Fibroblast of skin of back (primary cell): Measurements from ENCODE around the gene LKAAEAR1.

ENCODE experiments used
- DNase-seq: peaks from one replicate; pipeline ENCODE4 v3.0.0-alpha.2; 2013

Gene LKAAEAR1

DNA sequence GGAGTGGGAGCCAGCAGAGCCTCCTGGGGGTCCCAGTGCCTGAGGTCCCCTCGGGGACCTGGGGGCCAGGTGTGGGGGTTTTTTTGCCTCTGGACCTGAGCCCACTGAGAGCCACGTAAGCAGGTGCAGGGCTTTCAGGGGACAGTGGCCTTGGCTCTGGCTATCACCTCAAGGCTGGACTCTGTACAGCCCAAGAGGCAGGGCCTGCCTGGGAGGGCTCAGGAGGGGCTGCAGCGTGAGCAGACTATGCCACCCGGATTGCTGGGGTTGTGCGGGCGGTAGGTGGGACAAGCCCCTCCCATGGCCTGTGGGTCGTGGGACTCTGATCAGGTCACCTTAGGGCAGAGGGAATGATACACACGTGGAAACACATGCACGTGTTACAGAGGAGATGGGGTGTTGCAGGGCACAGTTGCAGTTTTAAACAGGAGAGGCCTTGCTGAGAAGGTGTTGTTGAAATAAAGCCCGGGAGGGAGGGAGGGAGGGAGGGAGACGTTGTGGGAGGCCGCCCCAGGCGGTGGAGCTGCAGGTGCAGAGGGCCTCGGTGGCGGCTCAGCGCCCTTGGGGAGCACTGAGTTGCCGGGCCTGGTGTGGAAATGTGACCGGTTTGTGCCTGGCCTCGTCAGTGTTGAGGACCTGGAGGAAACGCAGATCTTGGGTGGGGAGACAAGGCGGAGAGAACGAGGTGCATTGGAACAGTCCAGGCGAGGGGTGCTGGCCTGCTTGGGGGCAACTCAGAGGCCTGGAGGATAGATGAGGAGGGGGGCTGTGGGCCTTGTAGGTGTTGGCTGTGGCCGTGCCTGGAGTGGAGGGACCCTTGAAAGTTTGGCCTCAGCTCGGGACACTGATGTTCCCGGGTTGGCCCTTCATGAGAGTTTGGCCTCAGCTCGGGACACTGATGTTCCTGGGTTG lies 18.9 kb downstream of the LKAAEAR1 start:
- no peak for DNase-seq

DNA sequence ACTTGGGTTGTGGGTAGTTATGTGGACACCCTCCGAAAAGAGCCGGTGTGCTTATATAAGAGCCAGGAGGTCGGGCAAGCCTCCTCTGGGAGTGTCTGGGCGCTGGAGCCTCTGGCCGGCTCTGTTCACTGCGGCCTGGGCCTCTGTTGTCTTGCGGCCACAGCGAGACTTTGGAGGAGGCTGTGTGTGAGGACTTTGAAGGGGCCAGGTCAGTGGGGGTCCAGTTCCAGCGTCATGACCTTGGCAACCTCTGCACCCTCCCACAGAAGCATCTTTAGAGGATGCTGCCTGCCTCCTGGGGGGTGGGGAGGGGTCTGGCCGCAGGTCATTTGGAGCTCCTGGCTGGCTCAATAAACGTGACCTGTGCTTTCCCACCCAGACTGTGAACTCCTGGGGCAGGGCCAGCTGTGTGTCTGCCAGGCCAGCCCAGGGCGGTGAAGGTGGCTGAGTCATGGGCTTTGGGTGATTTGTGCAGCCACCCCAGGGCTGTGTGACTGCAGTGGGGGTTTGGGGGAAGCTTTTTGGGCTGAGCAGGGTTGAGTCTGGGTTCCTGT lies 20.0 kb downstream of the LKAAEAR1 start:
- DNase-seq, result peak; percentile 39

DNA sequence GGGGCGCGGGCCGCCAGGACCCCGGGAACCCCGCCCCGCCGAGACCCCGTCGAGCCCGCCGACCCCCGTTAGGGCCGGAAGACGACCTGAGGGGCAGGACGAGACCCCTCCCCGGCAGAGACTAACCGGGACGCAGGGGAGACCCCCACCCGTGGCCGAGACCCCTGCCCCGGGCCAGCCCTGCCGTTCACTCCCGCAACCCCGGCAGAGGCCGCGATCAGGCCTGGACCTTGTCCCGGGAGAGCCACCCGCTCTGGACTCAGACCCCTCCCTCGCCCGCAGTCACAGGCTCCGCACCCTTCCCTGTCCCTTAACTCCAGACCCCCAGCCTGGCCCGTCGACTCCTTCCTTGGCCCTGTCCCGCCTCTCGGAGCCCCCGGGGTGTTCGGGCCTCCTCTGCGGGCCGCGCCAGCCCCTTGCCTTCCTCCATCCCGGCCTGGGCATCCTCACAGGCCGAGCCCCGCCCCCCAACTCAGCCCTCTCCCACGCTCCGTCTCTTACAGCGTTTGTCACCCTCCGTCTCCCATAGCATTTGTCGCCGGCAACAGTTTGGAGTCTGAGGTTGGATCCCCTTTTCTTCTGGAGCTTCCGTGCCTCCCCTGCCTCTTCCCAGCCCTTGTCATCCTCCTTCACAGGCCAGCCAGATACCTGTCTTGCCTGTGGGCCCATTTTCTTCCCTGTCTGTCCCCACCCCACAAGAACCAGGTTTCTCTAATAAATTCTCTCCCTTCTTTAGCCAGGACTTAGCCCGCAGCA lies 20.6 kb downstream of the LKAAEAR1 start:
- DNase-seq, result no peak

DNA sequence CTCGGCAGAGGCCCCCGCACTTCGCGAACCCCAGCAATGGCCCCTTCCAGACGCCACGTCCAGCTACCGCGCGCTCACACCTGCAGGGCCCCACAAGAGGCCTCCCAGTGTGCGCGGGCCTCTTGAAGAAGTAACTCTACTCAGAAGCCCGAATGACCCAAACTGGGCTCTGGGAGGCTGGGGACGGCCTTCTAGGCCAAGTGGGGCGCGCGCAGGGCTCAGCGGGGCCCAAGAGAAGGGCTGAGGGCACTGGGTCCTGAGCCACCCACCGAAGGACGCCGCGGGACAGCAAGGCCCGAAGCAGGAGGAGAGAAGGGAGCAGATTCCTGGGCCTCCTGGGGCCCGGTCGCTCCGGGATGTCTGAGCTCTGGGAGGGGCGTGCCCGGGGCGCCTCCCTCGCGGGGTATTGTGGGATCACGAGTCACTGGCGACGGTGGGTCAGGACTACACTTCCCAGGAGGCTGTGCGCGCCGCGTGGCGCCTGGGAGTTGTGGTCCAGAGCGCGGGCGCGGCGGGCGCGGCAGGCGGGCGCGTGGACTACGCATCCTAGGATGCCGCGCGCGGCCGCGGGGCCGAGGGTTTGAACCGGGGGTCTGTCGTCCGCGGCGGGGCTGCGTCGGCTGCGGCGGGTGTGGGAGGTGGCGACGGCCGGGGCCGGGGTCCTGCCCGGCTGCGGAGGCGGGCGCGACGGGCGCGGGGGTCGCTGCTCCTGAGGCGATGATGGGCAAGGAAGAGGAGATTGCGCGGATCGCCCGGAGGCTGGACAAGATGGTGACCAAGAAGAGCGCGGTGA lies 21.4 kb downstream of the LKAAEAR1 start, which contains the start of gene TCEA2:
Gene TCEA2, plus strand, starts transcription at position 603 of the 793 bp plus-strand sequence. Its CDS starts 115 bp downstream, at position 718.
- DNase-seq, result peak; percentile 96

DNA sequence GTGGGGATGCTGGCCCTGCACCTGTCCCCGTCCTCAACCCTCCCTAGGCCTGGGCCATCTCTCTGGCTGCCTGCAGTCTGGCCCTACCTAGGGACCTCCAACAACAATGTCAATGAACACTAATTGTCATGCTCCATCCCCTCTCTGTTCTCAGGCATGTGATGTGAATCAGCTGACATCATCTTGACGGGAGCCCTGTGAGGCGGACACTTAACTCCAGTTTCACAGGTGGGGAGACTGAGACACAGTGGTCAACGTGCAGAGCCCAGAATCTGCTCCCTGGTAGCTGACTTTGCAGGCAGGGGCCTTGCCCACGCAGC lies 22.0 kb downstream of the LKAAEAR1 start:
- DNase-seq, result no peak

DNA sequence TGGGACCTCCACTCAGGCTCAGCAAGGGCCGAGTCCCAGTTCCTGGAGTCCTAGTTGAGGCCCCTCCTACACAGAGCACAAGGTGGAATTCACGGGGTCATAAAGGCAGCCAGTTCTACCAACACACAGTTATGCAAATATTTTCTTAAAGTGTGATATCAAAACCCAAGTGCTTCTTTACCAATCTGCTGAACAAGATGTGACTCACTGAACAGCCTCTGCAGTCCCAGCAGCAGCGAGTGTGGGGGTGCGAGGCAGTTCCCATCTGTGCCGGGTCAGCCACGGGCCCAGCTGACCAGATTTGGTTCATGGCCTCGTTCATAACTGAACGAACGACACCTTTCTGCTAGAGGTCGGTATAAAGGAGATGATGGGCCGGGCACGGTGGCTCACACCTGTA lies 25.7 kb downstream of the LKAAEAR1 start:
- peak; percentile 45 for DNase-seq

DNA sequence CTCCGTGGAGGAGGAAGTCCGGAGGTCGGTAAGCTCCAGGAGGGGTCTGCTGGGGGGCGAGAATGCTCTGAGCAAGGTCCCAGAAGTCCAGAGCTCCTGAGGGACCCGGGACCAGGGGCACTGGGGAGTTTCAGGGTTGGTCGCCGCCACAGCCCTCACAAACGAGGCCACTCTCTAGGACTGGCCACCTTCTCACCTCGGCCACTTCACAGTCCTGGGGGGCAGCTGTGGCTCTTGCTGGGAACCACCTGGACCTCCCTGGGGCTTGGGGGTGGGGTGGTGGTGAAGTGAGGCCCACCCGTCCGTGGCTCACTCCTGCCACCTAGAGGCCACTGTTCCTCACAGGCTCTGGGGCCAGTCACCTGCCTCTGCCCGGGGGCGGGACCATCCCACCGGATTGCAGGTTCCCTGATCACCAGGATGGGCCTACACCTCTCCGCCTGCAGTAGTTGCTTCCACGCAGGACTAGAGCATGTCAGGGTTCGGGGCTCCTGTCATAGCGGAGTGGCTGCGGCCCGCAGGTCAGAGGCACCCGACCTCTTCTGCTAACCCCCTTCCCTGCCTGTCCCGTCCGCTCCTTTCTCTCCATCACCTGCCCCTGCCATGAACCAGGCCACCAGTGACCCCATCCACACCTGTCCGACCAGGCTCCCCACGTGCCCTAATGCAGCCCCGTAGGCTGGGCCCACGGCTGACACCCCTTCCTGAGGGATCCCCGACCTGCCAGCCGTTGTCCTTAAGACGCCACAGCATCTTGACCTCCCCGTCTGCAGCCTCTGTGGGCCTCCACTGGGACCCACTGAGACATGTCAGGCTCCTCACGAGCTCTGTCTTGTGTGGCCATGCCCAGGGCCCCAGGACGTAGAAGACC lies 26.3 kb downstream of the LKAAEAR1 start:
- peak; percentile 59 for DNase-seq

DNA sequence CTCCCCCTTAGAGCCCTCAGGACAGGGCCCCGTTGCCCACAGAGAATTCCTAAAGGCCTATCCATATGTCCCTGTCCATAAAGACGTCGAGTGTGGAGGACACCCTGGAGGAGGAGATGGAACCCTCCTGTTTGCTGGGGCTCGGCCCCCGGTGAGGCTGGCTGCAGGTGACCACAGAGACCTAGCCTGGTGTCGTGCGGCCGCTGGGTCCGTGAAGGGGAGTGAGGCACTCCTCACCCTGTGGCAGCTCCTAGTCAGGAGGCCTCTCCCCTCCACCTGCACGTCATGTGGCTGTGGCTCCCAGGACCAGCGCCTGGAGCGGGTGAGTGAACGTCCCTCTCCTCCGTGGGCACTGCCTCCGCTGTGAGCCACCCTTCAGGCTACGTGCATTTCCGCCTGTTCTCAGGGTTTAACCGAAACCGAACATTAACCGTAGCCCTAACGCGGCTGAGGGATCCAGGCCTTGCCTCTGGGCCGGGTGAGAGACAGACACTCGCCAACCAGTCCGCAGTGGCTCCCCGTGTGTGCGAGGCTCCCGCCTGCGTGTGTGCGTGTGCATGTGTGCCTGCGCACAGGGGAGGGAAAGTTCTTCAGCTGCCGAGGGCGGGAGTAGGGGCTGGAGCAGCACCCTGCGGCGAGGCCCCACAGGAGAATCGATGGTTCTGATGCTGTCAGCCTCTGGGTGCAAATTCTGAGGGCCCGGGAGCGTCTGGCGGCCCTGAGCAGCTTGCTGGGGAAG lies 27.1 kb downstream of the LKAAEAR1 start:
- no peak for DNase-seq

DNA sequence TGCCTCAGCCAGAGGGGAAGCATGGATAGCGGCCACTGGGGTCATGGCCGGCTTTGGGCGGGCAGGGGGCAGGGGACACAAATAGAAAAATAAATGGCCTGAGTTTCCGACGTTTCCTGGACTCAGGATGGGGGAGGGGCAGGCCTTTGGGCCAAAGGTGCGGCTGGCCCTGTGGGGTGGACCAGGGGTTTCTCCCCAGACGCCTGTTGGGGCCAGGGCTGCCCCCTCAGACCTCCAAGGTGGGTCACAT lies 27.6 kb downstream of the LKAAEAR1 start:
- DNase-seq, result no peak

DNA sequence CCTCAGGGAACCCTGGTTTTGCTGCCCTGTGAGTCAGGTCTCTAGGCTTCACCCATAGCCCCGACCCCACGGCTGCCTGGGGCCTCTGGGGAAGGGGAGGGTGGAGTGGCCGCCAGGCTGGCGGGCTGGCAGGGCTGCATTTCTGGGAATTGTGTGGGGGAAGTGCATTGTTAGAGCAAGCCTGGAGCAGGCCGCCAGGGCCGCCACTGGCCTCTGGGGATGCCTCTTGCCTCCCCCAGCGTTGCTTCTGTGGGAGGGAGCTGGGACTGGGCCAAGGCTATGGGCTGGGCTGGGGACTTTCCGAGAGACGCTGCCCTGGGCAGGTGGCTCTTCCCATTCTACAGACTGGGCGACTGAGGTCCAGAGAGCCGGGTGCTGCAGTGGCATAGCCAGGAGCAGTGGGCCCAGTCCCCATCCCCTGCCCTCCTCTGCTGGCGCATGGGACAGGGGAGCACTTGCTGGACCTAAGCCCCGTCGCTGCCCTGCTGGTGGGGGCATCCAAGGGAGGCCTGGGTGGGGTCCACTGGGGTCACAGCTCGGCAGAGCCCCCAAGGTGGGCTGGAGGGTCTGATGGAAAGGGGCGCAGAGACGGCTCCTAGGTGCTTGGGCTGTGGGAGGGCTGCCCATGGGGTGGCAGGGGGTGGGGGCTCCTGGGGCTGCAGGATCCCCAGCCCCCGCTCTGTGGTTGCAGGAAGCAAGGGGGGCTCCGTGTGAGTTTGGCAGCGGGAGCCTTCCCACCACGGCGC lies 28.1 kb downstream of the LKAAEAR1 start:
- peak; percentile 66 for DNase-seq

DNA sequence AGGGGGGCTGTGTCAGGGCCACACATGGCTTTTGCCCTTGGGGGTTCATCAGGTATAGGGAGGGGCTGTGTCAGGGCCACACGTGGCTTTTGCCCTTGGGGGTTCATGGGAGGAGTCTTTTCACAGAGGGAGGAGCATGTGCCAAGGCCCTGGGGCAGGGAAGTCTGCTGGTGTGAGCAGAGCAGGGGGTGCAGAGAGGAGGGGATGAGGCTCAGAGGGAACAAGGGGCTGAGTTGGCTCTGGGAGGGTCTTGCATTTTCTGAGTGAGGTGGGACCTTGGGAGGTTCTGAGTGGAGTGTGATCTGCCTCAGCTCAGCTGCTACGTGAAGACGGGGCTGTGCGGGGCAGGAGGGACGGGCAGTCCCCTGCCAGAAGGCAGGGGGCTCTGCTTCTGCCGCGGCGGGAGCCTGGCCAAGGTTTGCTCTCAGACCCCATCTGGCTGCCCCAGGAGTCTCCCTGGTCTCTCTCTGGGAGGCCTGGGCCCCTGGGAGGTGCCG lies 28.8 kb downstream of the LKAAEAR1 start:
- DNase-seq, result no peak

DNA sequence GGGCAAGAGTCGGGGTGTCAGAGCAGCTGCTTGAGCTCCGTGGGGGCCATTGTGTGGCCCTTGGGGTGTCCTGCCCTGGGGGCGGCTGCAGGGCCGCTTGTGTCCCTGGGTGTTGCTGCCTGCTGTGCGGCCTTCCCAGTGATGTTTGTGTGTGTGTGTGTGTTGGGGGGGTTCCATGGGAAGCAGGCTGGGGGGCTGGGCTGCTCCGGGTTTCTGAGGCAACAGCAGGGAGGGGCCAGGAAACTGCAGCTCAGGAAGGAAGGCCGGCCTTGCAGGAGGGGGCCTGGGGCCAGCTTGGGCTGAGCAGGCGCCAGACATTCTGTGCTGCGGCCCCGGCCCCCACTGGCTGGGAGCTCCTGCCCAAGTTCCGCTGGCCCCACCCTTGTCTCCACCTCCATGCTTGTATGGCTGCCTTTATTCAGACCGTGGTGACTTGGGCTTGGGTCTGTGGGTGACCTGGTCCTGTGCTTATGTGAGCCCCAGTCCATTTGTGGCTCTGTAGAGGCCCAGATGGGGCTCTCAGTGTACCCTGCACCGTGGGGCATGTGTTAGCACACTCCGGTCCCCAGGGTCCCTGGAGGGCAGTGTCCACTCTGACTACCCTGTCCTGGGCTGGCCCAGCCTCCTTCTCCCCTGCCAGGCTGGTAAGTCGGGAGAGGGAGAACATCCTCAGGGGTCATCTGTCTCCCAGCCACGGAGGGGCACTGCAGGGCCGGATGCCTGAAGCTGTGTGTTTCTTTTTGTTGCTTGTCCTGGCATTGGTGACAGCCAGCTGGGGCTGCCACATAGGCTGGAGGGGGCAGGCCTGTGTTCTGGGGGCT lies 30.1 kb downstream of the LKAAEAR1 start:
- DNase-seq, result peak; percentile 46

DNA sequence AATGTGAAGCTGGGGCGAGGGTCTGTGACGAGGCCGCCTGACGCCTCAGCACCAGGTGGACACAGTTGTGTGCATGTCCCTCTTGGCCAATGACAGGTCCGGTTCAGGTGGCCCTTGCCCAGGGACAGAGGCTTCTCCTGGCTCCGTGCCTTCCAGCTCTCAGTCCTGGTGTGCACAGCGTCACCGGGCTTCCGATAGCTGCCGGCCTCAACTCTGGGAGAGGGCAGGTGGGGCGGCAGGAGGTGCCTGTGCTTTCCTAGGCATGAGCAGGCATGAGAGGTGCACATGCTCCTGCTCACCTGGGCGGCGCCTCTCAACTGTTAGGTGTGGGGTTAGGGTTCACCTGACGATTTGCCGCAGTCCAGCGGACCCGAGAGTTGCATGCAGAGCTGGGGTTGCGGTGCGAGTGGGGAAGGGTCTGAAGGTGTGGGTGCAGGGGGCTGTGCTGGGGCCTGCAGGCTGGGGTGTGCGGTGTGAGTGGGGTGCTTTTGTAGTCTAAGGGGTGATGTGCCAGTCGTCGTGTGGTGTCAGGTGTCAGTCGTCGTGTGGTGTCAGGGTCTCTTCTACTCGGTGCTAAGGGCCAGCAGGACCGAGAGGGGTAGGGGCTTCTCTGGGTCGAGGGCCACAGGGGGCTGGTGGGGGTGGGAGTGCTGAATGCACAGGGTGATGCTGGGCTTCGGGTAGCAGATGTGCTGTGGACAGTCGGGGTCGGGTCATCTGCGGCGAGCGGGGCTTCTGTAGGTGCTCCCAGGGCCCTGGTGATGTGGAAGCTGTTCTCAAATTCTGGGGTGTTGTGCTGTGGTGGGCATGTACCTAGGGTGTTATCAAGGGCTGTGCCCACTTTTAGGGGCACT lies 31.0 kb downstream of the LKAAEAR1 start:
- no peak for DNase-seq

DNA sequence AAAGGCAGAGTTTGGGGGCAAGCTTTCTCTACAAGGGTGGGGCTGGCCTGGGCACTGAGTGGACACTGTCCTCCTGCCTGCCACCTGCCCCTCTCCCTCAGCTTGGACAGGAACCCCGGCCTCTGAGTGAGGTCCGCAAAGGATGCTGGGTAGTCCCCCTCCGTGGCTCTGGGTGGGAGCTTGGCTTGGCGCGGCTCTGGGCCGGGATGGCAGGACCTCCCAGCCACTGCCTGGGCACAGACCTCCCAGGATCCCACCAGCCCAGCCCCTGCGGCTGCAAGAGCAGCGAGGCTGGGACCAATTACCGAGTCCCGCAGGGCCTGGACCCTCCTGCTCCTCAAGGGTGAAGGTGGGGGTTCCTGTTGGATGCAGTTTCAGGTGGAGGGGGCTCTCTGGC lies 31.9 kb downstream of the LKAAEAR1 start:
- DNase-seq, result no peak

DNA sequence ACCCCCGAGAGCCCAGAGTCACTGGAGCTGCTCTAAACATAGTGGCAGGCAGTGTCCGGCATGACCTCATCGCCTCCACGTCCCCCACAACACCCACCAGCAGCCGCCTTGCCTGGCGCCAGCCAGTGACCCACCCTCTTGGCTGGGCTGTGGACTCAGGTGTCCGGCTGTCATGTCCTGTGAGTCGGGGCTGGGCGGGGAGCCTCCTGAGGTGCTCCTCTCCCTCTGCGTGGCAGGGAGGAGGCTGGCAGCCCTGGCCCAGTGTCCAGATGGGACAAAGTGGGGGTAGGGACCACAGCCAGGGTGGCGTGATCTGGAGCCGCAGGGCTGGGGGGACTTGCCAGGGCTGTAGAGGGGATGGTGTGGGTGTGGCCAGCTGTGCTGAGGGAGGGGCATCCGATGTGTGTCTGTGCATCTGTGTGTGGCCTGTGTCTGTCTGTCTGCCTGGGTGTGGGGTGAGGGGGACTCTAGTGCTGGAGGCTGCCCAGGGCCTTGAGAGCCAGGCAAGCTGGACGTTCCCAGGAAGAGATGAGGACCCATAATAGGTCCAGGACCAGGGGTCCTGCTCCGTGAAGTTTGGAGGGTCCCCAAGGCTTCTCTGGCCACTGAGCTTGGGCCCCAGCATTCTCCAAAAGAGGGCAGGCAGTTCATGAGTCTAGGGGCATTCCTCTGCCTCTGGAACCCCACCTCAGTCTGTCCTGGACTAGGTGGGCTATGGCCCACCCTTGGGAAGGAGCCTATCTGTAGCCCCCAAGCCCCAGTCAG lies 32.5 kb downstream of the LKAAEAR1 start:
- DNase-seq, result no peak

DNA sequence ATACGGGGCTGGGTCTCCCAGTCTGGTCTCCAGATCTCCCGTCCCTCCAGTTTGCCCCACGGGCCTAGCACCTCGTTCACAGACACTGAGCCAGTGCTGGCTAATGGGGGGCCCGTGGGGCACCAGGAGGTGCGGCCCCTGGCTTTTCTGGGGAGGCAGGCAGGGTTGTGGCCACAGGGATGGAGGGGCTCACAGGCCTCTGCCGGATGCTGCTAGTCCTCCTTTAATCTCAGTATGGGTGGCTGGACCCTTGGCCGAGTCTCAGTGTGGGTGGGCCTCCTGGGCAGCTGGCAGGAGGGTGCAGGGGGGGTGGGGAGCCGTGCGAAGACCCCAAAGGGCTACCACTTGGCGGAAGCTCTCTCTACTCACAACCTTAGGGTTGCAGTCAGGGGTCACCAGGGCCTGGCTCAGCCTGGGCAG lies 33.2 kb downstream of the LKAAEAR1 start:
- DNase-seq, result no peak

DNA sequence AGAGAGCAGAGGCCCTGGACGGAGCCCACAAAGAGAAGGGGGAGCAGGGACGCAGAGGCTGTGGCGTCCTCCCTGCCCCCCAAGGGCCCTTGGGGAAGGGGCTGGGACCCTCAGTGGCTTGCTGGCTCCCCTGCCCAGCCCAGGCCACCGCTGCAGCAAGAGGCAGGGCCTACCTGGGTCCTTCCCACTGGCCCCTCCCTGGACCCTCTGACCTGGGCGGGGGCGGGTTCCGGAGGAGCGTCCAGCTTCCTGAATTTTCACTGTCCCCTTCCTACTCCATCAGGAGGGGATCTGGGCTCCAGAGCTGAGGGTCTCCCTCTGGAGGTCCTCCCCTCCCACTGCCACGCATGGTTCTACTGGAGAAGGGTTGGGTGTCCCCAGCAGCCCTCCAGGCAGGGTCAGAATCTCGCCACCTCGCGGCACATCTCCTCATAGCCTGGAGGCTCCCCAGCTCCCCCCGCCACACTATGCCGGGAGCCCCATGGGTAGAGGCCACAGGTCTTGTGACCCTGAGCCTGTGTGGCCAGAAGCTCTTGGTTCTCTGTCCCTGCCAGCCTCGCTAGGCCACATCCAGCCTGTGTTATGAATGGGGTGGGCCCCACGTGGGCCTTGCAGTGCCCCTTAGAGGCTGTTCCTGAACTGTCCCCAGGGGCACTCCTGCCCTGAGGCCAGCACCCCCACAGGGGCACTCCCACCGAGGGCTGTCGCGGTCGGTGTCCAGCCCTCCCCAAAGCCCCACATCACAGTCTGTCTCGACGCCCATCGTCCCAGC lies 33.8 kb downstream of the LKAAEAR1 start:
- DNase-seq, result no peak
